Measurements from ENCODE around the gene ATXN7. TPM values are rescaled to one million over a fixed set of nuclear protein-coding genes. Genes with fewer than 3 reads are reported as not detected.

Gene ATXN7
- total RNA-seq, 1 donor from 2014 or later = 22.1 TPM

DNA sequence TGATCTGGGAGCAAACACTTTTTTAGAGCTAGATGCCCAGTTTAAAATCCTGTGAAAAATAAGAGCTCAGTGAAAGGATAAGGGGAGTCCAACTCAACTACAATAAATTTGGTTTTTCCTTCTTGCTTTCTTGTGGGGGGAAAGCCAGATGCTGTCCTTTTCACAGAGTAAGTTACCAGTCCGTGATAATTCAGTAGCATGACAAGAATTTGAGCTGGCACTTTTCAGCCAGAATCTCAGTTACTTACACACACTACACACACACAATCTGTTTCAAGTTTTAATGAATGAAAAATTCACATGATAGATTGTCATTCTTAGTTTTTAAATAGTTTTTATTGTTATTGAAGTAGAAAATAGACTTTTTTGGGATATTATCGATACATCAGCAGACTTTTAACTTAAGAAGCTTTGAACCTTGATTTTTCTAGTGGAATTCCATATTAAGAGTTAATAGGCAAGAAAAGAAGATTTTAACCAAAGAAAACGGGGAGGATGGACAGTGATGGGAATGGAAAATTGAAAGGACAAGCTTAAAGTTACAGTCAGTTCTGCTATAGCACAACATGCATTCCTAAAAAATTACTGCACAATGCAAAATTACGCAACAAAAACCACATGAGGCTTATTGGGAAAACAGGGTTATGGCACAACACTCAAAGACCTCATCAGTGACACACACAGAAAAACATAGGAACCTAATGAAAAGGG is 112.6 kb downstream of the ATXN7 start:
- Mint-ChIP-seq H3K36me3 (ENCODE audit: unreplicated experiment) (no peaks in the 10 kb centered on the region), H3K27me3 (ENCODE audit: unreplicated experiment) (no peaks in the 10 kb centered on the region), H3K4me1 (ENCODE audit: low read depth, unreplicated experiment) (no peaks in the 10 kb centered on the region), H3K4me3 (ENCODE audit: unreplicated experiment) (no peak overlapping the region), H3K9me3 (ENCODE audit: unreplicated experiment) (no peaks in the 10 kb centered on the region), H3K27ac (ENCODE audit: unreplicated experiment) (no peak overlapping the region)
- TF ChIP-seq, protein P1, sequence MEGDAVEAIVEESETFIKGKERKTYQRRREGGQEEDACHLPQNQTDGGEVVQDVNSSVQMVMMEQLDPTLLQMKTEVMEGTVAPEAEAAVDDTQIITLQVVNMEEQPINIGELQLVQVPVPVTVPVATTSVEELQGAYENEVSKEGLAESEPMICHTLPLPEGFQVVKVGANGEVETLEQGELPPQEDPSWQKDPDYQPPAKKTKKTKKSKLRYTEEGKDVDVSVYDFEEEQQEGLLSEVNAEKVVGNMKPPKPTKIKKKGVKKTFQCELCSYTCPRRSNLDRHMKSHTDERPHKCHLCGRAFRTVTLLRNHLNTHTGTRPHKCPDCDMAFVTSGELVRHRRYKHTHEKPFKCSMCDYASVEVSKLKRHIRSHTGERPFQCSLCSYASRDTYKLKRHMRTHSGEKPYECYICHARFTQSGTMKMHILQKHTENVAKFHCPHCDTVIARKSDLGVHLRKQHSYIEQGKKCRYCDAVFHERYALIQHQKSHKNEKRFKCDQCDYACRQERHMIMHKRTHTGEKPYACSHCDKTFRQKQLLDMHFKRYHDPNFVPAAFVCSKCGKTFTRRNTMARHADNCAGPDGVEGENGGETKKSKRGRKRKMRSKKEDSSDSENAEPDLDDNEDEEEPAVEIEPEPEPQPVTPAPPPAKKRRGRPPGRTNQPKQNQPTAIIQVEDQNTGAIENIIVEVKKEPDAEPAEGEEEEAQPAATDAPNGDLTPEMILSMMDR (IDR thresholded peaks at IDR 0.05; ENCODE audit: partially characterized antibody, unreplicated experiment) = no peak
- DNase-seq = no peak

DNA sequence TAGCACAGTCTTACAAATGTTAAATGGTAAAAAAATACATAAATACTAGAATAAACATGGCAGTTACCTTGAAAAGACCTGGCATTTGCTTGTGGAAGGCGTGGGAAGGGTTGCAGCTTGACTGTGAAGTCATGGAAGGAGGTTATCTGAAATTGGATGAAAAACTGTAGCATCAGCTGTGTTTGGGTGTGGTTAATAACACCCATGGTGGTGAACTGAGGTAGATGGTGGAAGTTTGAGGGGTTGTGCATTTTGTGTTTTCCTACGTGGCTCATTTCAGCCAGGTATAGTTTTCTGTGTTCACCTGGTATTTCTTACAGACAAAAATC is 113.2 kb downstream of the ATXN7 start:
- no peaks in the 10 kb centered on the region for H3K36me3 Mint-ChIP-seq (ENCODE audit: unreplicated experiment)
- no peaks in the 10 kb centered on the region for H3K27me3 Mint-ChIP-seq (ENCODE audit: unreplicated experiment)
- H3K4me1 Mint-ChIP-seq (ENCODE audit: low read depth, unreplicated experiment) = no peaks in the 10 kb centered on the region
- H3K9me3 Mint-ChIP-seq (ENCODE audit: unreplicated experiment) = no peaks in the 10 kb centered on the region
- no peak overlapping the region for H3K4me3 Mint-ChIP-seq (ENCODE audit: unreplicated experiment)
- H3K27ac Mint-ChIP-seq (ENCODE audit: unreplicated experiment) = no peak overlapping the region
- DNase-seq = no peak
- TF ChIP-seq, protein P1 (IDR thresholded peaks at IDR 0.05; ENCODE audit: partially characterized antibody, unreplicated experiment) = no peak

DNA sequence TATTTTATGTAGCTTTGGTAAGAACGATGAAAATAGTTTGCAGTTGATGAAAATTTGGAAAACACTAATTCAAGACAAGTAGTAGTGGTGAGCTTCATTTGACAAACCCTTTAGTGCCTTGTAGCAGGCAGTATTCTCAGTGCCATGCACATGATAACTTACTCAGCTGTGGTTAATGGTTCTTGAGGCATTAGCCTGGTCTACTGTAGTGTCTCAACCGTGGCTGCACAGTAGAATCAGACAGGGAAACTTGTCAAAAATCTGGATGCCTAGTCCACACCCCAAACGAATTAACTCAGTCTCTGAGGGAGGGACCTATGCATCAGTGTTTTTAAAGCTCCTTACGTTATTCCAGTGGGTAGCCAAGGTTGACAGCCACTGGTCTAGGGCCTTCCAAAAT is 114.2 kb downstream of the ATXN7 start:
- no peak for DNase-seq
- H3K4me1 Mint-ChIP-seq (ENCODE audit: low read depth, unreplicated experiment) = no peaks in the 10 kb centered on the region
- no peaks in the 10 kb centered on the region for H3K27me3 Mint-ChIP-seq (ENCODE audit: unreplicated experiment)
- H3K27ac Mint-ChIP-seq (ENCODE audit: unreplicated experiment) = no peak overlapping the region
- no peaks in the 10 kb centered on the region for H3K36me3 Mint-ChIP-seq (ENCODE audit: unreplicated experiment)
- H3K9me3 Mint-ChIP-seq (ENCODE audit: unreplicated experiment) = no peaks in the 10 kb centered on the region
- TF ChIP-seq, protein P1 (IDR thresholded peaks at IDR 0.05; ENCODE audit: partially characterized antibody, unreplicated experiment) = no peak
- H3K4me3 Mint-ChIP-seq (ENCODE audit: unreplicated experiment) = no peak overlapping the region

DNA sequence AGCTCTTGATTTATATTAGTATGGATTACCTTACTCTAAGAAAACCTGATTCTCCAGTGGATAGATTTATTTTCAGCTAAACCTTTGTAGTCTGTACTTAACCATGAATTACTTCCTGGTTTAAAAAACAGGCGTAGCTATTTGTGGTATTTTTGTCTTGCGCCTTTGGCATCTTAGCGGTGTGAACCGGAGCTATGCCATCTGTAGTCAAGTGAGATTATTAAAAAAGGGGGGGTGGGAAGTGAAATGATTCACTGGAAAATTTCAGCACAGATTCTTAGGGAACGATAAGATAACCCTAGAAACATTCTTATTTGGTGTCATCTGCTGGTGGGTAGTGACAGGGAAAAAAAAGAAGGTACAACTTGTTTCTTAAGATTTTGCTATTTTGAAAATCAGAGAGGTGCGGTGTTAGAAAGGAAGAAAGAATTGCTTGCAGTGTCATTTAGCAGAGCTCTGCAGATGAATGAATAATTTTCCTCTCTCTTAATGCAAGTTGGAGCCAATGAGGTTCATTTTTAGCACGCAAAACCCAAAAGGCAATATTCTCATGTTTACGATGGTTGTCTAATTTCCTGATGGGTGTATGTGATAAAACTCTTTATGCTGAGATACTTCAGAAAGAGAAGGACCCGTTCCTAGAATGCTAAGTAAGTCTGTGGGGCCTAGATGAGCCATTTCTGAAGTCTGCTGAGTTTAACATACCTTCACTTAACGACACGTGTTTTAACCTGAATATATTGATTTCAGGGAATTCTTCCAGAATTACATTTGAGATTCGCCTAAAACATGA is 115.6 kb downstream of the ATXN7 start:
- no peak overlapping the region for H3K27ac Mint-ChIP-seq (ENCODE audit: unreplicated experiment)

More for the DNA sequence above, 115.6 kb downstream of the ATXN7 start:
- Mint-ChIP-seq H3K27me3 (ENCODE audit: unreplicated experiment) (no peaks in the 10 kb centered on the region), H3K9me3 (ENCODE audit: unreplicated experiment) (no peaks in the 10 kb centered on the region), H3K4me1 (ENCODE audit: low read depth, unreplicated experiment) (no peaks in the 10 kb centered on the region), H3K4me3 (ENCODE audit: unreplicated experiment) (no peak overlapping the region), H3K36me3 (ENCODE audit: unreplicated experiment) (no peaks in the 10 kb centered on the region)
- no peak for DNase-seq
- TF ChIP-seq, protein P1 (IDR thresholded peaks at IDR 0.05; ENCODE audit: partially characterized antibody, unreplicated experiment) = no peak
